HK-2 (cell line): ENCODE data around the gene PIAS1.
"Not testable (repeated sequence)": the region's sequence is repeated elsewhere in the genome, so short reads cannot be mapped to it uniquely, and the experiment has no call there.

Source experiments
- DNase-seq: peaks from one replicate; pipeline ENCODE4 v3.0.0-alpha.2; 2018; ENCODE audit not compliant: unreplicated experiment

Gene PIAS1

GRCh38 chr15:68034719-68035293 lies 19.3 kb upstream of the PIAS1 start:
- no peak for DNase-seq

DNA sequence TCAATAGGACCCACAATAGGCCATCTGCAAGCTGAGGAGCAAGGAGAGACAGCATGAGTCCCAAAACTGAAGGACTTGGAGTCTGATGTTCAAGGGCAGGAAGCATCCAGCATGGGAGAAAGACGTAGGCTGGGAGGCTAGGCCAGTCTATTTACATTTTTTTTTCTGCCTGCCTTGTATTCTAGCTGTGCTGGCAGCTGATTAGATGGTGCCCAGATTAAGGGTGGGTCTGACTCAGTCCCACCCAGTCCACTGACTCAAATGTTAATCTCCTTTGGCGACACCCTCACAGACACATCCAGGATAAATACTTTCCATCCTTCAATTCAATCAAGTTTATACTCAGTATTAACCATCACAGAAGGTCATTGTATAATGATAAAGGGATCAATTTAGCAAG lies 15.9 kb upstream of the PIAS1 start:
- no peak for DNase-seq

DNA sequence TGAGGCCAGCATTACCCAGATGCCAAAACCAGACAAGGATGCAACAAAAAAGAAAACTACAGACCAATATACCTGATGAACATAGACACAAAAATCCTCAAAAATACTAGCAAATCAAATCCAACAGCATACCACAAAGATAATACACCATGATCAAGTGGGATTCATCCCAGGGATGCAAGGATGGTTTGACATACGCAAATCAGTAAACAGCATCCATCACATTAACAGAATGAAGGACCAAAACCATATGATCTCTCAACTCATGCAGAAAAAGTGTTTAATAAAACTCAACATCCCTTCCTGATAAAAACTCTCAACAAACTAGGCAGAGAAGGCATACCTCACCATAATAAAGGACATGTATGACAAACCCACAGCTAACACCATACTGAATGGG lies 14.0 kb upstream of the PIAS1 start:
- no peak for DNase-seq

DNA sequence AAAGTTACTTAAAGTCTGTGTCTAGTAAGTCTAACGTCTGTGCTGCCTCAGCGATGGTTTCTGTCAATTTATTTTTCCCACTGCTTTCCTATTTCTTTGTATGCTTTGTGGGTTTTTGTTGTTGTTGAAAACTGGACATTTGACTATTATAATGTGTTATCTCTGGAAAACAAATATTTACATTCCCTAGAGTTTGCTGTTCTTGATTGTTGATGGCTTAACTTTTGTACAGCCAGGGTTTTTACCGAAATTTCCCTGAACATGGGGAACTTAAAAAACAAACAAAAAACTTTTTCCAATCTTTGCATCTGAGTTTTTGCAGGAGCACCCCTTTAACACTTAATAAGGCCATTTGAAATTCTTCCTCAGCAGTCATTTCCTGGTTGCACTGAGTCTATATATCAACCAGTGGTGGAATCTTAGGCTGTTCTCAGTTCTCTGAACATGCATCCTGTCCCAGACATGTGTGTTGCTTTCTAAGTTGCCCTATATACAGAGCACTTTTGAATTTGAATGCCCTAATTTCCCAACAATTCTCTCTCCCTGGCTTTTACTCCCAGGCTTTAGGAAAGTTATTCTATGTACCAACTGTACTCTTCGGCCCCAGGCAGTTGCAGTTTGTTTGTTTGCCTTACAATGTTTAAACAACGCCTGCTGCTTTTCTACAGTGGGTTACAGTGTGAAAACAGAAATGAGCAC lies 11.8 kb upstream of the PIAS1 start:
- DNase-seq, result no peak

DNA sequence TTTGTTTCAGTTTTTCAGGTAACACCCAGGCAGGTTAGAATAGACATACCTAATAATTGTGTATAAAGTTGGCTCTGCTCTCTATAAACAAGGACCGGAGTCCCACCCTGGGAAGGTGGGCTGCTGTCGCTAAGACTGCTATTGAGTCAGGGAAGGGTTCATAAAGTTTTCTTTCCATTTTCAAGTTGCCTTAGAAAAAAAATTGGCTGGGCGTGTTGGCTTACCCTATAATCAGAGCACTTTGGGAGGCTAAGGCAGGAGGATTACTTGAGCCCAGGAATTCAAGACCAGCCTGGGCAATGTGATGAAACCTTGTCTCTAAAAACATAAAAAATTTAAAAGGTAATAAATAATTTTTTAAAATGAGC lies 11.3 kb upstream of the PIAS1 start:
- no peak for DNase-seq

GRCh38 chr15:68045289-68046265 lies 8.5 kb upstream of the PIAS1 start:
- DNase-seq, result no peak

GRCh38 chr15:68047826-68048225 lies 6.3 kb upstream of the PIAS1 start:
- DNase-seq, result peak; percentile 6

DNA sequence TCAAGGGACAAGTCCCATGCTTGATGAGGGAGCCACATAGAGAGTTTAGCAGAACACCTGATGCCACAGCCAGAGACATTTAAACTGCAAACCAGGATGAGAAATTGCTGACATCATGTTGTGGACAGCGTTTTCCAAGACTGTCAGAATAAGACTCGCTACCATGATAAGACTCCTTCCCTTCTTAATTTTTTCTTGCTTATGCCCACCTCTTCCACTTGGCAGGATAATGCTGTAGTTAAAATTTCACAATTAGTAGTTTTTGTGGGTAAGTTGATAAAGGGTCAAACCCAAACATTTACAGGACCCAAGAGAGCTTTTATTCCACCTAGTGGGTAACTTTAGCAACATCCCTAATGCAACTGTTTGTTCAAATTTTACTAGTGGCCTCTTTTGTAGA lies 3.0 kb upstream of the PIAS1 start:
- DNase-seq, result no peak

- DNase-seq, result no peak
Measured at GRCh38 chr15:68051907-68052306, 2.2 kb upstream of the PIAS1 start.

DNA sequence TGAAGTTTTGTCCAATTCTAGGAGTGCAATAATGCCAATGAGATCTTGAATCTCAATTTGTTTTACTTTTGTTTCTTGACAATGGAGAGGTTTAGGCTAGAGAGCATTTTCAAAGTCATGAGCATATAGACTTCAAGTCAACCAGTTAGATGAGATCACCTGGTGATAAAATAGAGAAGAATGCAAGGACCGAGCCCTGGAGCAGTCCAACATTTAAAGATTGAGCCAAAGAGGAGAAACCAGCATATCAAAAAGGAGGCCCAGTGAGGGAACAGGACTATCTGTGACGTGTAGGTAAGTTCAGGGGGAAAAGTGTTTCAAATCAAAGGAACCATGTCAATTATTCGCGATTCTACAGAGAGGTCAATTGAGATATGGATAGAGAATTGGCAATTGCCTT lies 1.7 kb upstream of the PIAS1 start:
- no peak for DNase-seq

GRCh38 chr15:68053001-68053400 lies 1.1 kb upstream of the PIAS1 start:
- no peak for DNase-seq

DNA sequence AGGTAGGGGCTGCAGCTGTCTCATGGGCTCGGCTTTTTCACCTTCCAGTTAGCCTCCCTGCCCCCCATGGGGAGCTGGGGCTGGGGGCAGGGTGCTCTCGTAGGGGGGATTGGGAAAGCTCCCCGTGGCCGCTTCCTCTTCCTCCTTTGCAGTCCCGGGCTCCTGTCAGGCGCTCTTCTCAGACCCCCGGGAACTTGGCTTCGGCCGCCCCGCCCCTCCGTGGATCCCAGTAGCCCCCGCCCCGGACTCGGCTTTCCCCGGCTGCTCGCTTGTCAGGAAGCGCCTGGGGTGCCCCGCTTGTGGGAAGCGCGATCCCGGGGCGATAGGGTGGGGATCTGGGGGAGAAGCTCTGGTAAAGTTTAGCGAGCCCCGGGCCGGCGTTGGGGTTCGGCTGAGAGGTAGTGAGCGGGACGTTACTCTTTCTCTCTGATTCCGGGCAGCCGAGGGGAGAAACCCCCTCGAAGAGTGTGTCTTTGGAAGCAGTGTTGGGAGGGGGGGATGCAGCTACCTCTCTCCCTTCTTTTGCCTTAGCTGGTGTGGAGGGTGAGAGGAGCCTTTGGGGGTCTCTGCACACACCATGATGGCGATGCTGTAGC lies 611 bp downstream of the PIAS1 start:
- DNase-seq, result peak; percentile 57

DNA sequence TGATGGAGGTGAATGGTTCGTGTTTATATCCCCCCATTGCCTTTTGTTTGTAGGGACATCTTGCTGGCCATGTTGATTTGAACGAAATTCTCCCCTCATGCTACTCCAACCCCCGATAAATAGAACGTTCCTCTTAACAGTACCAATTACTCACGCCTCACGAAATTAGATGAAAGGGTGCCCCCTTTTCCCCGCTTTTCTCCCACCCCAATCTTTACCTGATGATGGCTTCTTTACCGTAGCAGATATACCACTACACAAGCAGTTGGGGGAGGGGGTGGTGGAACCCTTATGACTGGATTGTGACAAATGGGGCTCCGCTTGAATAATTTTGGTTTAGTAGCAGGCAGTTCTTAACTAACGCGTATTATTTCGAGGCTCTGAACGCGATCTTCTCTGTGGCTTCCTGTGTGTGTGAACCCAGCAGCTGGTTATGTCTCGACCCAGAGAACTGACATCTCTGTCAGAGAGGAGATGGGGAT lies 1.1 kb downstream of the PIAS1 start:
- DNase-seq, result peak; percentile 29

GRCh38 chr15:68056097-68056865 lies 2.2 kb downstream of the PIAS1 start:
- DNase-seq, result no peak

DNA sequence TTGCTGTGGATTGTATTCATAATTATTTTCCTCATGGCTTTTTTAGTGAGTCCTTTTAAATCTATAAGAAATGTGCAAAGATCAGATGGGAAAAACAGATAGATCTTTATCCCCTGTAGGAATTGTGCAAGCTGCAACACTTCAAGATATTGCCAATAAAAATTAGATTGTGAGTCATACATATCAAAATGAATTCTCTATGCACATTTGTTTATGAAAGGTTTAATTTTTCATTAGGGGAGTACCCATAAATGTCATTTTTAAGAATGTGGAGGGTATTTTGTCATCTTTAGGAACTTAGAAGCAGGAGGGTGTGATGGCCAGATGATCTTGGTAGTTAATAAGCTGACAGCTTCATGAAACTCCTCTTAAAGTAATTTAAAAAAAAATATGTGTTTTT lies 2.9 kb downstream of the PIAS1 start:
- DNase-seq, result no peak

- no peak for DNase-seq
Measured at GRCh38 chr15:68057758-68058157, 3.6 kb downstream of the PIAS1 start.

GRCh38 chr15:68058970-68059369 lies 4.9 kb downstream of the PIAS1 start:
- DNase-seq, result not testable (repeated sequence)

GRCh38 chr15:68059630-68060029 lies 5.5 kb downstream of the PIAS1 start:
- DNase-seq, result no peak

GRCh38 chr15:68061171-68061570 lies 7.1 kb downstream of the PIAS1 start:
- no peak for DNase-seq

- no peak for DNase-seq
Measured at GRCh38 chr15:68061602-68062001, 7.5 kb downstream of the PIAS1 start.

GRCh38 chr15:68062214-68062613 lies 8.1 kb downstream of the PIAS1 start:
- no peak for DNase-seq
